ENCODE data around the gene HOXA11. TPM values are rescaled to one million over a fixed set of nuclear protein-coding genes. Genes with fewer than 3 reads are reported as not detected.

Gene HOXA11
- total RNA-seq, 4 donors from 2014 or later: 4.5 to 21.3 (median 7.7) TPM

GRCh38 chr7:27172823-27173510, 12.1 kb downstream of the HOXA11 start:
- peak overlapping the region; percentile 95 to 99 (median 98) for H3K27ac ChIP-seq
- WGBS, 2 donors (ENCODE audit: low coverage in 1 of 2): 2 to 4% methylated on average over 5 to 55 of the region's 58 CpGs
- H3K9me3 ChIP-seq: no peaks in the 10 kb centered on the region
- peaks cover 51% of the 10 kb centered on the region for H3K27me3 ChIP-seq
- H3K4me1 ChIP-seq: peaks cover 0 to 35% (median 32%) of the 10 kb centered on the region in 4 donors
- intact Hi-C loops (cut with DNase I; ENCODE audit: low total_unique reads) (no loop called here), in situ Hi-C loops (cut with MboI; ENCODE audit: low pct_ligation_motif_present in 1 of 4, low pct_unique_long_range_greater_than_20kb in 1 of 4, low sequenced_read_pairs in 3 of 4) (loop anchor here in 3 of 4 donors (25.0 kb wide), 3 partner anchors 811 to 1311 kb away; no protein-coding TSS in a partner anchor)
- TF ChIP-seq POLR2AphosphoS5 (IDR thresholded peaks at IDR 0.05) (peak; percentile 76 to 88 (median 84)), POLR2A (IDR thresholded peaks at IDR 0.05) (peak; percentile 60), EP300 (IDR thresholded peaks at IDR 0.05; ENCODE audit: low read depth) (no peak)
- no peaks in the 10 kb centered on the region for H3K36me3 ChIP-seq
- peak; percentile 80 for DNase-seq
- peak overlapping the region; percentile 58 to 67 (median 60) for H3K4me3 ChIP-seq

- peaks cover 51% of the 10 kb centered on the region for H3K27me3 ChIP-seq
- in situ Hi-C loops (cut with MboI; ENCODE audit: low pct_ligation_motif_present in 1 of 4, low pct_unique_long_range_greater_than_20kb in 1 of 4, low sequenced_read_pairs in 3 of 4): loop anchor here in 3 of 4 donors (25.0 kb wide), 3 partner anchors 810 to 1310 kb away; no protein-coding TSS in a partner anchor
These were observed 12.7 kb downstream of the HOXA11 start for GRCh38 chr7:27172315-27172774.

GRCh38 chr7:27171637-27172314, 13.3 kb downstream of the HOXA11 start:
- H3K4me1 ChIP-seq: peaks cover 0 to 42% (median 29%) of the 10 kb centered on the region in 4 donors
- 3 to 6% methylated on average over 16 to 30 of the region's 30 CpGs for WGBS, 2 donors (ENCODE audit: low coverage in 1 of 2)
- peaks cover 57% of the 10 kb centered on the region for H3K27me3 ChIP-seq
- H3K9me3 ChIP-seq: no peaks in the 10 kb centered on the region
- intact Hi-C loops (cut with DNase I; ENCODE audit: low total_unique reads): no loop called here
- DNase-seq: peak; percentile 35
- no peak for TF ChIP-seq CTCF (IDR thresholded peaks at IDR 0.05)
- TF ChIP-seq POLR2AphosphoS5 (IDR thresholded peaks at IDR 0.05): peak in 2 of 3 donors; percentile 7 to 10
- peak; percentile 7 for TF ChIP-seq POLR2A (IDR thresholded peaks at IDR 0.05)
- in situ Hi-C loops (cut with MboI; ENCODE audit: low pct_ligation_motif_present in 1 of 4, low pct_unique_long_range_greater_than_20kb in 1 of 4, low sequenced_read_pairs in 3 of 4): loop anchor here in 3 of 4 donors (25.0 kb wide), 3 partner anchors 809 to 1309 kb away; no protein-coding TSS in a partner anchor
- peak overlapping the region; percentile 58 to 67 (median 60) for H3K4me3 ChIP-seq
- H3K27ac ChIP-seq: peak overlapping the region; percentile 95 to 99 (median 98)
- H3K36me3 ChIP-seq: no peaks in the 10 kb centered on the region

More at GRCh38 chr7:27172315-27172774, 12.7 kb downstream of the HOXA11 start:
- peak; percentile 22 for DNase-seq
- Histone ChIP-seq H3K4me1 (peaks cover 0 to 37% (median 34%) of the 10 kb centered on the region in 4 donors), H3K36me3 (no peaks in the 10 kb centered on the region), H3K9me3 (no peaks in the 10 kb centered on the region), H3K4me3 (peak overlapping the region; percentile 58 to 67 (median 60)), H3K27ac (peak overlapping the region; percentile 95 to 99 (median 98))
- intact Hi-C loops (cut with DNase I; ENCODE audit: low total_unique reads): no loop called here
- WGBS, 2 donors (ENCODE audit: low coverage in 1 of 2): 0 to 7% methylated on average over 3 to 10 of the region's 10 CpGs
- TF ChIP-seq CTCF (IDR thresholded peaks at IDR 0.05) (no peak), EP300 (IDR thresholded peaks at IDR 0.05; ENCODE audit: low read depth) (no peak), POLR2AphosphoS5 (IDR thresholded peaks at IDR 0.05) (no peak), POLR2A (IDR thresholded peaks at IDR 0.05) (no peak)

- H3K9me3 ChIP-seq: no peaks in the 10 kb centered on the region
- peak overlapping the region; percentile 58 to 67 (median 60) for H3K4me3 ChIP-seq
- 9 to 20% methylated on average over 1 to 8 of the region's 8 CpGs for WGBS, 2 donors (ENCODE audit: low coverage in 1 of 2)
- no peak for TF ChIP-seq POLR2A (IDR thresholded peaks at IDR 0.05)
- TF ChIP-seq POLR2AphosphoS5 (IDR thresholded peaks at IDR 0.05): peak in 1 of 3 donors; percentile 5
- H3K27me3 ChIP-seq: peaks cover 61% of the 10 kb centered on the region
- DNase-seq: peak; percentile 47
- in situ Hi-C loops (cut with MboI; ENCODE audit: low pct_ligation_motif_present in 1 of 4, low pct_unique_long_range_greater_than_20kb in 1 of 4, low sequenced_read_pairs in 3 of 4) (loop anchor here in 3 of 4 donors (25.0 kb wide), 3 partner anchors 809 to 1309 kb away; no protein-coding TSS in a partner anchor), intact Hi-C loops (cut with DNase I; ENCODE audit: low total_unique reads) (no loop called here)
- peaks cover 0 to 44% (median 26%) of the 10 kb centered on the region in 4 donors for H3K4me1 ChIP-seq
- no peaks in the 10 kb centered on the region for H3K36me3 ChIP-seq
- H3K27ac ChIP-seq: peak overlapping the region; percentile 95 to 99 (median 98)
These were observed 13.8 kb downstream of the HOXA11 start for GRCh38 chr7:27171325-27171636.
